Measurements from ENCODE around the gene ZNF341. TPM values are rescaled to one million over a fixed set of nuclear protein-coding genes. Genes with fewer than 3 reads are reported as not detected.

The ZNF341 gene
- total and polyA plus RNA-seq, 3 donors from 2014 or later: 5.5 to 8.7 (median 7.0) TPM

- 39 to 40% methylated on average over 5 of the region's 5 CpGs for WGBS, 2 donors
- intact Hi-C loops (cut with DNase I; ENCODE audit: low total_unique reads): no loop called here
- DNase-seq: no peak
These were observed 28.9 kb upstream of the ZNF341 start for GRCh38 chr20:33702861-33703260.

GRCh38 chr20:33703498-33704137 is 28.2 kb upstream of the ZNF341 start:
- Histone ChIP-seq H3K27me3 (no peaks in the 10 kb centered on the region), H3K9me3 (no peaks in the 10 kb centered on the region), H3K36me3 (ENCODE audit: low read depth, missing control alignments) (no peaks in the 10 kb centered on the region), H3K27ac (no peak overlapping the region), H3K4me1 (no peaks in the 10 kb centered on the region), H3K4me3 (no peak overlapping the region)
- intact Hi-C loops (cut with DNase I; ENCODE audit: low total_unique reads): no loop called here
- 88 to 90% methylated on average over 8 of the region's 8 CpGs for WGBS, 2 donors
- TF ChIP-seq POLR2A (IDR thresholded peaks at IDR 0.05) (no peak), CTCF (IDR thresholded peaks at IDR 0.05) (no peak)
- no peak for DNase-seq

More at GRCh38 chr20:33702861-33703260, 28.9 kb upstream of the ZNF341 start:
- Histone ChIP-seq H3K4me3 (no peak overlapping the region), H3K27me3 (no peaks in the 10 kb centered on the region), H3K9me3 (no peaks in the 10 kb centered on the region), H3K36me3 (ENCODE audit: low read depth, missing control alignments) (no peaks in the 10 kb centered on the region), H3K27ac (no peak overlapping the region), H3K4me1 (no peaks in the 10 kb centered on the region)
- TF ChIP-seq CTCF (IDR thresholded peaks at IDR 0.05) (no peak), POLR2A (IDR thresholded peaks at IDR 0.05) (no peak)

- H3K9me3 ChIP-seq: no peaks in the 10 kb centered on the region
- H3K27ac ChIP-seq: no peak overlapping the region
- no peak for DNase-seq
- H3K36me3 ChIP-seq (ENCODE audit: low read depth, missing control alignments): no peaks in the 10 kb centered on the region
- no peak overlapping the region for H3K4me3 ChIP-seq
- TF ChIP-seq CTCF (IDR thresholded peaks at IDR 0.05) (no peak), POLR2A (IDR thresholded peaks at IDR 0.05) (no peak)
- H3K4me1 ChIP-seq: no peaks in the 10 kb centered on the region
- intact Hi-C loops (cut with DNase I; ENCODE audit: low total_unique reads): no loop called here
- no peaks in the 10 kb centered on the region for H3K27me3 ChIP-seq
- WGBS, 2 donors: 89 to 97% methylated on average over 6 to 11 of the region's 11 CpGs
These were observed 27.4 kb upstream of the ZNF341 start for GRCh38 chr20:33704197-33704924.

- no peaks in the 10 kb centered on the region for H3K4me1 ChIP-seq
- H3K4me3 ChIP-seq: no peak overlapping the region
- no peaks in the 10 kb centered on the region for H3K27me3 ChIP-seq
- no peak for DNase-seq
- H3K27ac ChIP-seq: no peak overlapping the region
- intact Hi-C loops (cut with DNase I; ENCODE audit: low total_unique reads): no loop called here
- no peaks in the 10 kb centered on the region for H3K36me3 ChIP-seq (ENCODE audit: low read depth, missing control alignments)
- TF ChIP-seq CTCF (IDR thresholded peaks at IDR 0.05) (no peak), POLR2A (IDR thresholded peaks at IDR 0.05) (no peak)
- 87 to 88% methylated on average over 11 of the region's 11 CpGs for WGBS, 2 donors
- H3K9me3 ChIP-seq: no peaks in the 10 kb centered on the region
These were observed 24.1 kb upstream of the ZNF341 start for GRCh38 chr20:33707668-33708067.
